Measurements from ENCODE around the gene CTSC. TPM values are rescaled to one million over a fixed set of nuclear protein-coding genes. Genes with fewer than 3 reads are reported as not detected.
"Not testable (repeated sequence)": the region's sequence is repeated elsewhere in the genome, so short reads cannot be mapped to it uniquely, and the experiment has no call there.

CTSC gene
- total and polyA plus RNA-seq, 7 donors, result 10.7 to 82.4 (median 16.1) TPM

- TF ChIP-seq, protein P1, sequence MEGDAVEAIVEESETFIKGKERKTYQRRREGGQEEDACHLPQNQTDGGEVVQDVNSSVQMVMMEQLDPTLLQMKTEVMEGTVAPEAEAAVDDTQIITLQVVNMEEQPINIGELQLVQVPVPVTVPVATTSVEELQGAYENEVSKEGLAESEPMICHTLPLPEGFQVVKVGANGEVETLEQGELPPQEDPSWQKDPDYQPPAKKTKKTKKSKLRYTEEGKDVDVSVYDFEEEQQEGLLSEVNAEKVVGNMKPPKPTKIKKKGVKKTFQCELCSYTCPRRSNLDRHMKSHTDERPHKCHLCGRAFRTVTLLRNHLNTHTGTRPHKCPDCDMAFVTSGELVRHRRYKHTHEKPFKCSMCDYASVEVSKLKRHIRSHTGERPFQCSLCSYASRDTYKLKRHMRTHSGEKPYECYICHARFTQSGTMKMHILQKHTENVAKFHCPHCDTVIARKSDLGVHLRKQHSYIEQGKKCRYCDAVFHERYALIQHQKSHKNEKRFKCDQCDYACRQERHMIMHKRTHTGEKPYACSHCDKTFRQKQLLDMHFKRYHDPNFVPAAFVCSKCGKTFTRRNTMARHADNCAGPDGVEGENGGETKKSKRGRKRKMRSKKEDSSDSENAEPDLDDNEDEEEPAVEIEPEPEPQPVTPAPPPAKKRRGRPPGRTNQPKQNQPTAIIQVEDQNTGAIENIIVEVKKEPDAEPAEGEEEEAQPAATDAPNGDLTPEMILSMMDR (IDR thresholded peaks at IDR 0.05), result no peak
Measured at GRCh38 chr11:88252208-88252607, 85.3 kb downstream of the CTSC start.

GRCh38 chr11:88250566-88251242 is 86.8 kb downstream of the CTSC start:
- TF ChIP-seq, protein P1 (IDR thresholded peaks at IDR 0.05), result no peak
- intact Hi-C loops (cut with DNase I), result no loop called here
- Histone ChIP-seq H3K27me3 (ENCODE audit: insufficient read depth in 3 of 3, low read length in 2 of 3) (no peaks in the 10 kb centered on the region), H3K4me1 (no peaks in the 10 kb centered on the region), H3K36me3 (ENCODE audit: insufficient read depth in 1 of 2, low read depth in 1 of 2) (no peaks in the 10 kb centered on the region), H3K4me3 (no peak overlapping the region), H3K27ac (no peak overlapping the region), H3K9me3 (peaks cover 8% of the 10 kb centered on the region)
- ATAC-seq (no peak), DNase-seq (no peak)
- 73 to 81% (median 80%) methylated on average over 3 of the region's 3 CpGs for WGBS, 3 donors

More at GRCh38 chr11:88252208-88252607, 85.3 kb downstream of the CTSC start:
- peaks cover 12% of the 10 kb centered on the region for H3K9me3 ChIP-seq
- ATAC-seq (no peak), DNase-seq (no peak)
- no peak overlapping the region for H3K27ac ChIP-seq
- intact Hi-C loops (cut with DNase I), result no loop called here
- no peaks in the 10 kb centered on the region for H3K36me3 ChIP-seq (ENCODE audit: insufficient read depth in 1 of 2, low read depth in 1 of 2)
- H3K27me3 ChIP-seq (ENCODE audit: insufficient read depth in 3 of 3, low read length in 2 of 3), result no peaks in the 10 kb centered on the region
- H3K4me3 ChIP-seq, result no peak overlapping the region
- H3K4me1 ChIP-seq, result no peaks in the 10 kb centered on the region

DNA sequence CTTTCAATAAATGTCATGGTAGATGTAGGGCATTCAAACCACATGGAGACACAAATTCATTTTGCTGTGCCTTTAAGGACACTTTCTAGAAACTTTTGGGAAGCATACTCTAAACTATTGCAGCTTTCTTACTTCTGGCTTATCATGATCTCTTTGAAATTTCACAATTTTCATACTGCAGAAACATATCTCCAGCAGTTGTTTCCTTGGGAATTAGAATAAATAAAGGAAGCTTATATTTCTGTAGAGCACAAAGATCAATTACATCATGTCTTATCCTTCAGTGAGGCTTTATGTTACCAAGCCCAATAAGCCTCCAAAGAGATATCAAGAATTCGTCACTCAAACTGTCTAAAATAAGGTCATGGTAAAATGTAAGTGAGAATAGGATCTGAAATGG is 87.8 kb downstream of the CTSC start:
- H3K9me3 ChIP-seq, result no peaks in the 10 kb centered on the region
- no peak for ATAC-seq
- TF ChIP-seq, protein P1 (IDR thresholded peaks at IDR 0.05), result no peak
- H3K27ac ChIP-seq, result no peak overlapping the region
- H3K4me1 ChIP-seq, result no peaks in the 10 kb centered on the region
- H3K4me3 ChIP-seq, result no peak overlapping the region
- no peaks in the 10 kb centered on the region for H3K36me3 ChIP-seq (ENCODE audit: insufficient read depth in 1 of 2, low read depth in 1 of 2)
- no peaks in the 10 kb centered on the region for H3K27me3 ChIP-seq (ENCODE audit: insufficient read depth in 3 of 3, low read length in 2 of 3)
- intact Hi-C loops (cut with DNase I), result no loop called here
- no peak for DNase-seq
- WGBS, 3 donors, result 76 to 92% (median 86%) methylated on average over 1 of the region's 1 CpG

GRCh38 chr11:88246696-88247095 is 90.8 kb downstream of the CTSC start:
- WGBS, 3 donors, result 33 to 51% (median 38%) methylated on average over 3 of the region's 3 CpGs
- DNase-seq (no peak), ATAC-seq (no peak)
- Histone ChIP-seq H3K36me3 (ENCODE audit: insufficient read depth in 1 of 2, low read depth in 1 of 2) (no peaks in the 10 kb centered on the region), H3K4me3 (no peak overlapping the region), H3K27me3 (ENCODE audit: insufficient read depth in 3 of 3, low read length in 2 of 3) (no peaks in the 10 kb centered on the region), H3K27ac (no peak overlapping the region), H3K9me3 (no peaks in the 10 kb centered on the region), H3K4me1 (no peaks in the 10 kb centered on the region)
- intact Hi-C loops (cut with DNase I), result no loop called here
- TF ChIP-seq, protein P1 (IDR thresholded peaks at IDR 0.05), result no peak

- DNase-seq; ATAC-seq; H3K4me1 ChIP-seq; intact Hi-C loops (cut with DNase I); H3K36me3 ChIP-seq (ENCODE audit: insufficient read depth in 1 of 2, low read depth in 1 of 2); H3K9me3 ChIP-seq; H3K4me3 ChIP-seq; H3K27ac ChIP-seq; H3K27me3 ChIP-seq (ENCODE audit: insufficient read depth in 3 of 3, low read length in 2 of 3): not testable (repeated sequence)
- 86 to 91% (median 87%) methylated on average over 2 of the region's 2 CpGs for WGBS, 3 donors
Measured at GRCh38 chr11:88245576-88245975, 92.0 kb downstream of the CTSC start.

Other genes with a start within 250 kb of the CTSC start
- gene RAB38, start 162.3 kb downstream of the CTSC start, total RNA-seq, result under 1 TPM in 3 of 4 donors, not detected in 1; 0.20 to 0.29 (median 0.28) TPM
- gene RAB38, start 162.3 kb downstream of the CTSC start, polyA plus RNA-seq, result under 1 TPM; 0.21 to 0.63 (median 0.21) TPM